Duodenal mucosa (tissue), 2 donors: ENCODE results near the gene TMEM50A.
"Not testable (repeated sequence)": the region's sequence is repeated elsewhere in the genome, so short reads cannot be mapped to it uniquely, and the experiment has no call there.

Source experiments
- H3K27ac ChIP-seq: one replicate; pipeline ENCODE4 v1.7.0; 2013; ENCODE audit warnings: low read depth, low read length
- H3K27me3 ChIP-seq, 2 donors: one replicate each; pipeline ENCODE4 v1.7.0; 2013; ENCODE audit warnings: low read length in 2 of 2, control low read depth in 1 of 2; ENCODE audit not compliant: insufficient read depth in 2 of 2, control insufficient read depth in 1 of 2
- H3K36me3 ChIP-seq, 2 donors: one replicate each; pipeline ENCODE4 v1.7.0; 2013; ENCODE audit warnings: low read length in 2 of 2, control low read depth in 1 of 2; ENCODE audit not compliant: insufficient read depth in 2 of 2, control insufficient read depth in 1 of 2
- H3K4me1 ChIP-seq, 2 donors: one replicate each; pipeline ENCODE4 v1.7.0; 2013; ENCODE audit warnings: low read length in 2 of 2, control low read depth in 1 of 2; ENCODE audit not compliant: insufficient read depth in 2 of 2, control insufficient read depth in 1 of 2
- H3K4me3 ChIP-seq, 2 donors: one replicate each; pipeline ENCODE4 v1.7.0; 2013; ENCODE audit warnings: low read length in 2 of 2, low read depth in 1 of 2
- H3K9ac ChIP-seq, 2 donors: one replicate each; pipeline ENCODE4 v1.7.0; 2013; ENCODE audit warnings: low read length in 2 of 2, low read depth in 1 of 2
- H3K9me3 ChIP-seq, 2 donors: one replicate each; pipeline ENCODE4 v1.7.0; 2013; ENCODE audit warnings: low read length in 2 of 2, control low read depth in 1 of 2; ENCODE audit not compliant: control insufficient read depth in 1 of 2

Gene TMEM50A

GRCh38 chr1:25309085-25309484, 29.0 kb upstream of the TMEM50A start:
- not testable (repeated sequence) for H3K27ac ChIP-seq, H3K36me3 ChIP-seq, H3K9me3 ChIP-seq, H3K4me1 ChIP-seq, H3K27me3 ChIP-seq, H3K4me3 ChIP-seq, H3K9ac ChIP-seq

- not testable (repeated sequence) for H3K36me3 ChIP-seq, H3K27me3 ChIP-seq, H3K4me1 ChIP-seq, H3K4me3 ChIP-seq, H3K9me3 ChIP-seq, H3K9ac ChIP-seq, H3K27ac ChIP-seq
Measured at GRCh38 chr1:25309486-25309885, 28.6 kb upstream of the TMEM50A start.

- not testable (repeated sequence) for H3K9me3 ChIP-seq, H3K9ac ChIP-seq, H3K36me3 ChIP-seq, H3K27ac ChIP-seq, H3K4me1 ChIP-seq, H3K4me3 ChIP-seq, H3K27me3 ChIP-seq
Measured at GRCh38 chr1:25312806-25313470, 25.2 kb upstream of the TMEM50A start.

DNA sequence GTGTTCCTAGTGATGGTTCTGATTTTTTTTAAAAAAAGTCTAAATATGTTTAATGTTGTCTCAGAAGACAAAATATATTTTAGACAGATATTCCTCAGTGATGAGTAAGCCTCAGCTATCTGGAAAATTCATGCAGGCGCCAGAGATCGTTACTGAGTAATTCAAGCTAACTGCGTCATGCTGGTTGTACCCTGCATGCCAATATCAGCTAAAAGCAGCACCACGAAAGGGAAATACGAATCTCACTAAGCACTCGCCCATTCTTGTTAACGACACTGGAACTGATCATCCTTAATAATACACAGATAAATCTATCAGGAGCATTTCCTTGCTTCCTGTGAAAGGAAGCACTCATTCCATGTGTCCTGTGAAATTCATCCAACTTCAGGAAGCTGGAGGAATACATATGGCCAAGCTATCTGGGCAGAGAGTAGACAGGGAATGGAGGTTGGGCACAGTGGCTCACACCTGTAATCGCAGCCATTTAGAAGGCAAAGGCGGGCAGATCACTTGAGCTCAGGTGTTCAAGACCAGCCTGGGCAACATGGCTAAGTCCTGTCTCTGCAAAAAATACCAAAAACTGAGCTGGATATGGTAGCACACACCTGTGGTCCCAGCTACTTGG, 17.7 kb upstream of the TMEM50A start:
- H3K9ac ChIP-seq, H3K4me1 ChIP-seq, H3K27me3 ChIP-seq, H3K27ac ChIP-seq, H3K4me3 ChIP-seq, H3K36me3 ChIP-seq, H3K9me3 ChIP-seq: not testable (repeated sequence)

DNA sequence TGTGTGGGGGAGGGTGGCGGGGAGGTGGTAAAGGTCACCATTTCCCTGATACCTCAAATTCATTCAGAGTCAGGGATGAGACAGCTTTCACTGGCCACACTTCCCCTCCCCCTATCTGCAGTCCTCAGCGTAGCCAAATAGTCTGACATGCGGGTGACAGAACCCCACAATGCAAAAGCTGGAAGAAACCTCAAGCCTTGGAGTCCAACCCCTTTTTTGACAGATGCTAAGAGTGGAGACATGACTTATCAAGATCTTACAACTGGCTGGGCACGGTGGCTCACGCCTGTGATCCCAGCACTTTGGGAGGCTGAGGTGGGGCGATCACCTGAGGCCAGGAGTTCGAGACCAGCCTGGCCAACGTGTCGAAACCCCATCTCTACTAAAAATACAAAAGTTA, 16.0 kb upstream of the TMEM50A start:
- not testable (repeated sequence) for H3K36me3 ChIP-seq, H3K9ac ChIP-seq, H3K27ac ChIP-seq, H3K9me3 ChIP-seq, H3K4me1 ChIP-seq, H3K4me3 ChIP-seq, H3K27me3 ChIP-seq

DNA sequence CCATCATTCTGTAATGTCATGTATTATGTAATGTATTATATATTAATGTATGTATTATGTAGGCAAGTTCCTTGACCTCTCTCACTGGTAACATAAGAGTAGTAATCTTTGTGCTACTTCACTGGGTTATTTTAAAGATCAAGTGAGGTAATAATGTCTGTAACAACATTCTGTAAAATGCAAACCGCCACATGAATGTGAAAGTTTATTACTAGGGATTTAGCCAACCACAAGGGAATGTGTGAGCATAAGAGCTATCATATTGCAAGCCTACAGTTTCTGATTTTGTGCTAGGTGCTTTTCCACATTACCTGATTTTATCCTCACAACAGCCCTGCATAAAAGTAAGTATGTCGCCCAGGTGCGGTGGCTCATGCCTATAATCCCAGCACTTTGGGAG, 13.7 kb upstream of the TMEM50A start:
- H3K9me3 ChIP-seq, H3K4me3 ChIP-seq, H3K9ac ChIP-seq, H3K27me3 ChIP-seq, H3K36me3 ChIP-seq, H3K4me1 ChIP-seq, H3K27ac ChIP-seq: not testable (repeated sequence)

GRCh38 chr1:25327864-25328790, 10.0 kb upstream of the TMEM50A start:
- H3K27ac ChIP-seq, H3K27me3 ChIP-seq, H3K9ac ChIP-seq, H3K4me1 ChIP-seq, H3K36me3 ChIP-seq, H3K4me3 ChIP-seq, H3K9me3 ChIP-seq: not testable (repeated sequence)

DNA sequence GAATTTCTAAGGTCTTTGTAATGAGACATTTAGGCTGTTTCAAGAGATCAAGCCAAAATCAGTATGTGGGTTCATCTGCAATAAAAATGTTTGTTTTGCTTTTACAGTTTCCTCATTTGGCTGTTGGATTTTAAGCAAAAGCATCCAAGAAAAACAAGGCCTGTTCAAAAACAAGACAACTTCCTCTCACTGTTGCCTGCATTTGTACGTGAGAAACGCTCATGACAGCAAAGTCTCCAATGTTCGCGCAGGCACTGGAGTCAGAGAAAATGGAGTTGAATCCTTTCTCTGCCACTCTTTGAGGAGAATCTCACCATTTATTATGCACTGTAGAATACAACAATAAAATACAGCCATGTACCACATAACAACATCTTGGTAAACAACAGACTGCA, 9.3 kb upstream of the TMEM50A start:
- not testable (repeated sequence) for H3K36me3 ChIP-seq, H3K9me3 ChIP-seq, H3K27me3 ChIP-seq, H3K9ac ChIP-seq, H3K4me1 ChIP-seq, H3K27ac ChIP-seq, H3K4me3 ChIP-seq

GRCh38 chr1:25329336-25329735, 8.8 kb upstream of the TMEM50A start:
- H3K9me3 ChIP-seq, H3K4me1 ChIP-seq, H3K4me3 ChIP-seq, H3K27me3 ChIP-seq, H3K9ac ChIP-seq, H3K27ac ChIP-seq, H3K36me3 ChIP-seq: not testable (repeated sequence)

- not testable (repeated sequence) for H3K9ac ChIP-seq, H3K9me3 ChIP-seq, H3K36me3 ChIP-seq, H3K4me1 ChIP-seq, H3K27ac ChIP-seq, H3K27me3 ChIP-seq, H3K4me3 ChIP-seq
Measured at GRCh38 chr1:25329950-25330349, 8.2 kb upstream of the TMEM50A start.
